GM06990 (cell line): Measurements from ENCODE around the gene VPREB3.

Experiments
- DNase-seq: peaks from one replicate; pipeline ENCODE4 v3.0.0-alpha.2; 2011; ENCODE audit not compliant: insufficient read length; ENCODE audit errors: extremely low read depth
- H3K27me3 ChIP-seq: replicated peaks from 2 replicates; pipeline ENCODE4 v1.6.0; 2011; ENCODE audit warnings: low read length; ENCODE audit not compliant: control insufficient read depth, insufficient read depth
- H3K36me3 ChIP-seq: 2 replicates; pipeline ENCODE4 v1.5.1; 2011; ENCODE audit warnings: low read length; ENCODE audit not compliant: control insufficient read depth, insufficient read depth
- H3K4me3 ChIP-seq: replicated peaks from 2 replicates; pipeline ENCODE4 v1.5.1; 2011; ENCODE audit warnings: low read depth, mild to moderate bottlenecking, control low read depth, low read length
- TF ChIP-seq, protein P1 (sequence below): IDR thresholded peaks from 2 replicates; pipeline ENCODE4 v1.5.1; 2011; ENCODE audit warnings: low read length, control low read depth, mild to moderate bottlenecking, inconsistent platforms; ENCODE audit not compliant: insufficient read depth, poor library complexity, severe bottlenecking

Gene VPREB3

GRCh38 chr22:23722724-23723123 is 31.5 kb downstream of the VPREB3 start:
- no peaks in the 10 kb centered on the region for H3K36me3 ChIP-seq
- no peak for DNase-seq
- H3K27me3 ChIP-seq: no peaks in the 10 kb centered on the region; the same call in 1 of the 2 replicates
- TF ChIP-seq, protein P1, sequence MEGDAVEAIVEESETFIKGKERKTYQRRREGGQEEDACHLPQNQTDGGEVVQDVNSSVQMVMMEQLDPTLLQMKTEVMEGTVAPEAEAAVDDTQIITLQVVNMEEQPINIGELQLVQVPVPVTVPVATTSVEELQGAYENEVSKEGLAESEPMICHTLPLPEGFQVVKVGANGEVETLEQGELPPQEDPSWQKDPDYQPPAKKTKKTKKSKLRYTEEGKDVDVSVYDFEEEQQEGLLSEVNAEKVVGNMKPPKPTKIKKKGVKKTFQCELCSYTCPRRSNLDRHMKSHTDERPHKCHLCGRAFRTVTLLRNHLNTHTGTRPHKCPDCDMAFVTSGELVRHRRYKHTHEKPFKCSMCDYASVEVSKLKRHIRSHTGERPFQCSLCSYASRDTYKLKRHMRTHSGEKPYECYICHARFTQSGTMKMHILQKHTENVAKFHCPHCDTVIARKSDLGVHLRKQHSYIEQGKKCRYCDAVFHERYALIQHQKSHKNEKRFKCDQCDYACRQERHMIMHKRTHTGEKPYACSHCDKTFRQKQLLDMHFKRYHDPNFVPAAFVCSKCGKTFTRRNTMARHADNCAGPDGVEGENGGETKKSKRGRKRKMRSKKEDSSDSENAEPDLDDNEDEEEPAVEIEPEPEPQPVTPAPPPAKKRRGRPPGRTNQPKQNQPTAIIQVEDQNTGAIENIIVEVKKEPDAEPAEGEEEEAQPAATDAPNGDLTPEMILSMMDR: no peak
- no peak overlapping the region for H3K4me3 ChIP-seq

- TF ChIP-seq, protein P1: no peak
- Histone ChIP-seq H3K36me3 (no peaks in the 10 kb centered on the region), H3K27me3 (no peaks in the 10 kb centered on the region), H3K4me3 (no peak overlapping the region)
- no peak for DNase-seq
These were observed 32.1 kb downstream of the VPREB3 start for GRCh38 chr22:23722160-23722559.

- TF ChIP-seq, protein P1: no peak
- Histone ChIP-seq H3K4me3 (no peak overlapping the region), H3K27me3 (no peaks in the 10 kb centered on the region), H3K36me3 (no peaks in the 10 kb centered on the region)
- no peak for DNase-seq
These were observed 33.4 kb downstream of the VPREB3 start for GRCh38 chr22:23720855-23721254.

- Histone ChIP-seq H3K4me3 (no peak overlapping the region), H3K27me3 (no peaks in the 10 kb centered on the region), H3K36me3 (peaks cover 5% of the 10 kb centered on the region)
- TF ChIP-seq, protein P1: no peak
- no peak for DNase-seq
These were observed 35.7 kb downstream of the VPREB3 start for GRCh38 chr22:23718371-23719165.

DNA sequence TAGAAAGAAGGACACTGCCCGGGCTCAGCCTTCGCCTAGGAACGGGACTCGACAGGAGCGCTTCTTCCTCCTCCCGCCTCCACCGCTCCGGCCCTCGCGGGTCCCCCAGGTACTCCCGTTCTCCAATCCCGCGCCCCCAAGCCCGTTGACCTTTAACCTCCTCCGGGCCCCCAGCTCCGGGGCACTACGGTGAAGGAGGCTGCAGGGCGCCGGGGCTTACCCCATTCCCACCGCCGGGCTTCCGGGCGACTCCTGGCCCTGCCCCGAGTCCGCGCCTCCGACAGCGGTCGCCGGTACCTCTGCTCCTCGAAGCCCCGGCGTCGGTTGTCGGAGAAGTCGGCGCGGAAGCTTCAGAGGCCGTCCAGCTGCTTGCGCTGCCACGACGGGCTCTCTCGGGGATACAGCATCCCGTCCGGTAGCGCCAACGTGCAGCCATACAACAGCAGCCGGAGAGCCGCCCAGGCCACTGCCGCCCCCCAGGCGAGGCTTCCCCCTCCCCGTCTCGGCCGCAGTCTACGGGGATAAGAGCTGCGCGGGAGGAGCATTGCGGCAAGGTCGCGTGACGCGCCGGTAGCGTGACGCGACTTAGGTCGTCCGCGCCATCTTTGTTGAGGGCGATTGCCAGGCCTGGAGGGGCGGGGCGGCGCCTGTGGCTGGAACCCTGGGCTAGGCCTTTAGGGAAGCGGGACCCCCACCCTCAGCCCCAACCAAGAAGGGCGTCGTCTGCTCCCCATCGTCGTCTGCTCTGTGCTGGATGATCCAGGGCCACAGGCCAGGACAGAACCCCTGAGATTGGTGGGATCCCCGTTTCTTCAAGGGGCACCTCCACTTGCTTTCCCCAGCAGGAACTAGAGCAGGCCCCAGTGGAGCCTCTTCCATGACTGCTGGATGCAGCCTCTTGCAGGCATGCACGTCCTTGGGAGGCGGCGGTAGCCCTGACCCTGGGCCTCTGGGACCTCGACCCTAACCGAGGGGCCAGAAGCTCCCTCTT is 37.1 kb downstream of the VPREB3 start:
- DNase-seq: peak; percentile 89
- TF ChIP-seq, protein P1: no peak
- peaks cover 9% of the 10 kb centered on the region for H3K36me3 ChIP-seq
- H3K27me3 ChIP-seq: no peaks in the 10 kb centered on the region
- H3K4me3 ChIP-seq: peak overlapping the region; percentile 67
